Liver (tissue), 9 donors: ENCODE results near the gene TEX44. TPM values are rescaled to one million over a fixed set of nuclear protein-coding genes. Genes with fewer than 3 reads are reported as not detected.

Experiments
- DNase-seq: peaks from one replicate; pipeline ENCODE4 v3.0.0-alpha.2; 2017; ENCODE audit warnings: low spot score
- H3K27ac ChIP-seq, 2 donors: one replicate each; pipeline ENCODE4 v1.7.0; 2013; ENCODE audit warnings: inconsistent platforms in 2 of 2, low read length in 2 of 2, control low read depth in 1 of 2, low read depth in 1 of 2, mild to moderate bottlenecking in 1 of 2
- H3K27me3 ChIP-seq, 4 donors: one replicate each; pipeline versions ENCODE4 v1.6.1 to v1.7.0; 2013; ENCODE audit warnings: low read length in 3 of 4, inconsistent platforms in 1 of 4, mild to moderate bottlenecking in 1 of 4, moderate library complexity in 1 of 4; ENCODE audit not compliant: control insufficient read depth in 4 of 4, insufficient read depth in 4 of 4
- H3K36me3 ChIP-seq, 4 donors: one replicate each; pipeline versions ENCODE4 v1.6.1 to v1.7.0; 2013; ENCODE audit warnings: low read length in 3 of 4, mild to moderate bottlenecking in 3 of 4, low read depth in 1 of 4, moderate library complexity in 1 of 4; ENCODE audit not compliant: control insufficient read depth in 4 of 4, insufficient read depth in 3 of 4
- H3K4me1 ChIP-seq, 4 donors: one replicate each; pipeline versions ENCODE4 v1.6.1 to v1.7.0; 2013; ENCODE audit warnings: low read length in 3 of 4, mild to moderate bottlenecking in 3 of 4, moderate library complexity in 1 of 4; ENCODE audit not compliant: control insufficient read depth in 4 of 4, insufficient read depth in 4 of 4
- H3K4me3 ChIP-seq, 3 donors: one replicate each; pipeline versions ENCODE4 v1.6.1 to v1.7.0; 2013; ENCODE audit warnings: low read length in 3 of 3, control low read depth in 1 of 3, low read depth in 1 of 3, mild to moderate bottlenecking in 1 of 3
- H3K9ac ChIP-seq, 2 donors: one replicate each; pipeline ENCODE4 v1.7.0; 2013; ENCODE audit warnings: low read length in 2 of 2, mild to moderate bottlenecking in 2 of 2, moderate library complexity in 2 of 2, control low read depth in 1 of 2, low read depth in 1 of 2
- H3K9me3 ChIP-seq, 4 donors: one replicate each; pipeline versions ENCODE4 v1.6.1 to v1.7.0; 2013; ENCODE audit warnings: low read length in 3 of 4; ENCODE audit not compliant: control insufficient read depth in 4 of 4
- ATF3 ChIP-seq: IDR thresholded peaks from 2 replicates; pipeline ENCODE4 v1.6.1; 2016; ENCODE audit warnings: antibody characterized with exemption
- EGR1 ChIP-seq, 2 donors: IDR thresholded peaks; 2 replicates each; pipeline ENCODE4 v1.6.1; 2016 to 2018; ENCODE audit warnings: antibody characterized with exemption in 2 of 2, low read depth in 2 of 2
- FOXA1 ChIP-seq: IDR thresholded peaks from 2 replicates; pipeline ENCODE4 v1.6.1; 2016; ENCODE audit warnings: antibody characterized with exemption
- FOXA2 ChIP-seq: IDR thresholded peaks from 2 replicates; pipeline ENCODE4 v1.6.1; 2016; ENCODE audit warnings: antibody characterized with exemption
- HNF4A ChIP-seq, 2 donors: conservative IDR thresholded peaks; 2 replicates each; pipeline ENCODE4 v1.6.1; 2016; ENCODE audit warnings: antibody characterized with exemption in 2 of 2, mild to moderate bottlenecking in 2 of 2
- HNF4G ChIP-seq: IDR thresholded peaks from 2 replicates; pipeline ENCODE4 v1.6.1; 2016; ENCODE audit warnings: antibody characterized with exemption
- JUND ChIP-seq, 2 donors: IDR thresholded peaks; 2 replicates each; pipeline ENCODE4 v1.6.1; 2016; ENCODE audit warnings: antibody characterized with exemption in 2 of 2
- NR2F2 ChIP-seq: IDR thresholded peaks from 2 replicates; pipeline ENCODE4 v1.6.1; 2016; ENCODE audit warnings: antibody characterized with exemption
- RAD21 ChIP-seq, 2 donors: IDR thresholded peaks; 2 replicates each; pipeline ENCODE4 v1.6.1; 2016; ENCODE audit warnings: antibody characterized with exemption in 2 of 2, mild to moderate bottlenecking in 2 of 2
- REST ChIP-seq: IDR thresholded peaks from 2 replicates; pipeline ENCODE4 v1.6.1; 2016; ENCODE audit warnings: antibody characterized with exemption, mild to moderate bottlenecking
- RXRA ChIP-seq, 2 donors: IDR thresholded peaks; 2 replicates each; pipeline ENCODE4 v1.6.1; 2017 to 2018; ENCODE audit warnings: antibody characterized with exemption in 2 of 2, mild to moderate bottlenecking in 1 of 2
- SP1 ChIP-seq: IDR thresholded peaks from 2 replicates; pipeline ENCODE4 v1.6.1; 2018; ENCODE audit warnings: antibody characterized with exemption, mild to moderate bottlenecking
- TAF1 ChIP-seq: conservative IDR thresholded peaks from 2 replicates; pipeline ENCODE4 v1.6.1; 2016; ENCODE audit warnings: antibody characterized with exemption, mild to moderate bottlenecking
- YY1 ChIP-seq: IDR thresholded peaks from 2 replicates; pipeline ENCODE4 v1.6.1; 2016; ENCODE audit warnings: antibody characterized with exemption, mild to moderate bottlenecking
- WGBS: extraction: QIAGEN DNeasy Blood & Tissue Kit; methylation state at CpG from one replicate; pipeline ENCODE4 v1.1.7; 2013; 5-methylcytosine and 5-hydroxymethylcytosine counted together
- polyA plus RNA-seq, 2 donors: library from polyadenylated mRNA; stranded (reverse) in 1 of 2; unstranded in 1 of 2; fragments of 200-250 nt in 1 of 2; fragments of >200 nt in 1 of 2; fragmentation: Nextera tagmentation in 1 of 2; extraction: Ambion mirVana in 1 of 2; gene quantifications; one replicate each; pipeline versions ENCODE4 v1.2.1 to v1.2.3, GENCODE V29; 2013 to 2015
- total RNA-seq, 2 donors: library from RNA; depleted of rRNA; stranded (reverse); fragments of >200 nt; gene quantifications; one replicate each; pipeline ENCODE4 v1.2.3, GENCODE V29; 2014
- TF ChIP-seq, protein P1 (sequence below): IDR thresholded peaks from 2 replicates; pipeline ENCODE4 v1.6.1; 2016; ENCODE audit warnings: antibody characterized with exemption
- TF ChIP-seq, protein P2 (sequence below): IDR thresholded peaks from 2 replicates; pipeline ENCODE4 v1.6.1; 2016; ENCODE audit warnings: antibody characterized with exemption
- donor health status: healthy.
- donor health status: healthy.
- donor health status: healthy.
- donor health status: healthy.
- donor health status: healthy.

Gene TEX44
- total and polyA plus RNA-seq, 4 donors = not detected

GRCh38 chr2:231627384-231628120, 34.9 kb downstream of the TEX44 start:
- H3K9ac ChIP-seq = no peak overlapping the region
- TF ChIP-seq HNF4A (conservative IDR thresholded peaks at IDR 0.05) = no peak
- no peak for TF ChIP-seq HNF4G
- no peak for TF ChIP-seq ATF3
- TF ChIP-seq FOXA2 = no peak
- no peak for TF ChIP-seq JUND (IDR thresholded peaks at IDR 0.05)
- no peak for TF ChIP-seq SP1
- no peak for TF ChIP-seq NR2F2
- TF ChIP-seq, protein P1, sequence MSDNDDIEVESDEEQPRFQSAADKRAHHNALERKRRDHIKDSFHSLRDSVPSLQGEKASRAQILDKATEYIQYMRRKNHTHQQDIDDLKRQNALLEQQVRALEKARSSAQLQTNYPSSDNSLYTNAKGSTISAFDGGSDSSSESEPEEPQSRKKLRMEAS = no peak

DNA sequence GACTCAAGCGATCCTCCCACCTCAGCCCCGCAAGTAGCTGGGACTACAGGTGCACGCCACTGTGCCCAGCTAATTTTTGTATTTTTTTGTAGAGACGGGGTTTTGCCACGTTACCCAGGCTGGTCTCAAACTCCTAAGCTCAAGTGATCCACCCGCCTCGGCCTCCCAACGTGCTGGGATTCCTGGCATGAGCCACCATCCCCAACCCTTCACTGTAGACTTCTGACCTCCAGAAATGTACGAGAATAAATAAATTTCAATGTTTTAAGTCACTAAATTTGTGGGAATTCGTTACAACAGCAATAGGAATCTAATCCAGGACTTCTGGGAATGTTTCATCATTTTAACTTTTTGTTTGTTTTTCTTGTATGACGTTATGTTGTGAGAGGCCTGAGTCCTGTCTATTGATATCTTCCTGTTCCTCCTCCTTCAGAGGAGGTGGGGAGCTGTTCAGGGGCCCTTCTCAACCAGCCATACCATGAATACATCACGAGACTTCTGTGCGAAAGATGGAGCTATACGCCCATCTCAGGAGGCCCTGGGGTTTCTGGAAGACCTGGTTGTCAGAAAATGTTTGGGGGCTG, 40.0 kb downstream of the TEX44 start:
- WGBS = 78% methylated on average over 14 of the region's 14 CpGs
- DNase-seq = no peak
- TF ChIP-seq TAF1 (no peak), RXRA (IDR thresholded peaks at IDR 0.05) (no peak), RAD21 (IDR thresholded peaks at IDR 0.05) (no peak), YY1 (no peak), NR2F2 (no peak), JUND (IDR thresholded peaks at IDR 0.05) (no peak), EGR1 (IDR thresholded peaks at IDR 0.05; ENCODE audit: low read depth in 2 of 2) (no peak), REST (no peak), FOXA1 (no peak), ATF3 (no peak), SP1 (no peak), HNF4A (conservative IDR thresholded peaks at IDR 0.05) (no peak)
- TF ChIP-seq, protein P1 = no peak
- TF ChIP-seq, protein P2, sequence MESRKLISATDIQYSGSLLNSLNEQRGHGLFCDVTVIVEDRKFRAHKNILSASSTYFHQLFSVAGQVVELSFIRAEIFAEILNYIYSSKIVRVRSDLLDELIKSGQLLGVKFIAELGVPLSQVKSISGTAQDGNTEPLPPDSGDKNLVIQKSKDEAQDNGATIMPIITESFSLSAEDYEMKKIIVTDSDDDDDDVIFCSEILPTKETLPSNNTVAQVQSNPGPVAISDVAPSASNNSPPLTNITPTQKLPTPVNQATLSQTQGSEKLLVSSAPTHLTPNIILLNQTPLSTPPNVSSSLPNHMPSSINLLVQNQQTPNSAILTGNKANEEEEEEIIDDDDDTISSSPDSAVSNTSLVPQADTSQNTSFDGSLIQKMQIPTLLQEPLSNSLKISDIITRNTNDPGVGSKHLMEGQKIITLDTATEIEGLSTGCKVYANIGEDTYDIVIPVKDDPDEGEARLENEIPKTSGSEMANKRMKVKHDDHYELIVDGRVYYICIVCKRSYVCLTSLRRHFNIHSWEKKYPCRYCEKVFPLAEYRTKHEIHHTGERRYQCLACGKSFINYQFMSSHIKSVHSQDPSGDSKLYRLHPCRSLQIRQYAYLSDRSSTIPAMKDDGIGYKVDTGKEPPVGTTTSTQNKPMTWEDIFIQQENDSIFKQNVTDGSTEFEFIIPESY = no peak
- Histone ChIP-seq H3K4me1 (peaks cover 0 to 4% (median 0%) of the 10 kb centered on the region in 4 donors), H3K27ac (no peak overlapping the region), H3K27me3 (no peaks in the 10 kb centered on the region), H3K9ac (no peak overlapping the region), H3K36me3 (no peaks in the 10 kb centered on the region), H3K4me3 (no peak overlapping the region), H3K9me3 (no peaks in the 10 kb centered on the region)

More at GRCh38 chr2:231627384-231628120, 34.9 kb downstream of the TEX44 start:
- 85% methylated on average over 10 of the region's 10 CpGs for WGBS
- DNase-seq = no peak
- H3K9me3 ChIP-seq = no peaks in the 10 kb centered on the region
- no peaks in the 10 kb centered on the region for H3K4me1 ChIP-seq
- no peak overlapping the region for H3K4me3 ChIP-seq
- H3K27ac ChIP-seq = peak overlapping the region in 1 of 2 donors; percentile 31
- no peaks in the 10 kb centered on the region for H3K27me3 ChIP-seq
- H3K36me3 ChIP-seq = no peaks in the 10 kb centered on the region
